ENCODE measurements around the gene LY86. TPM values are rescaled to one million over a fixed set of nuclear protein-coding genes. Genes with fewer than 3 reads are reported as not detected.

The LY86 gene
- total RNA-seq, 4 donors from 2014 or later, result 1.7 TPM; not detected in 3

DNA sequence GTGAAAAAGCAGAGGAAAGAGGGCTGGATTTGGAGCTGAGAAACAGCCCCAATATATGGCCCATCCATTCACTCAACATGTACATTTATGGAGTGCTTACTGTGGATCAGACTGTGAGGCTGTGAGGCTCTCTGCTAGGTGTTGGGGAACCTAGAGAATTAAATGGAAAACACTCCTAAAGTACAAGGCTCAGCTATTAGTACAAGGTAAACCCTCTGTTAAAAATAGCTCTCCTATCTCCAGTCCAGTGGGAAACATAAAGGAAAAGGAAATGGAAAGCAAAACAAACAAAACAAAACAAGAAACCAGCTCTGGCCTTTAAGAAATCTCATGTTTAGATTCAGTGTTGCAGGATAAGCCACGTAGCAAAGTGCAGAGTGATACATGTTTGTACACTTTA, 35.0 kb downstream of the LY86 start:
- WGBS, result 65% methylated on average over 1 of the region's 1 CpG
- Histone ChIP-seq H3K4me3 (no peak overlapping the region), H3K9me3 (no peaks in the 10 kb centered on the region), H3K27ac (no peak overlapping the region), H3K27me3 (no peaks in the 10 kb centered on the region), H3K4me1 (peaks cover 8% of the 10 kb centered on the region), H3K36me3 (no peaks in the 10 kb centered on the region)
- TF ChIP-seq EP300 (IDR thresholded peaks at IDR 0.05) (no peak), POLR2A (IDR thresholded peaks at IDR 0.05) (no peak), POLR2AphosphoS5 (IDR thresholded peaks at IDR 0.05) (no peak)
- TF ChIP-seq, protein P1, sequence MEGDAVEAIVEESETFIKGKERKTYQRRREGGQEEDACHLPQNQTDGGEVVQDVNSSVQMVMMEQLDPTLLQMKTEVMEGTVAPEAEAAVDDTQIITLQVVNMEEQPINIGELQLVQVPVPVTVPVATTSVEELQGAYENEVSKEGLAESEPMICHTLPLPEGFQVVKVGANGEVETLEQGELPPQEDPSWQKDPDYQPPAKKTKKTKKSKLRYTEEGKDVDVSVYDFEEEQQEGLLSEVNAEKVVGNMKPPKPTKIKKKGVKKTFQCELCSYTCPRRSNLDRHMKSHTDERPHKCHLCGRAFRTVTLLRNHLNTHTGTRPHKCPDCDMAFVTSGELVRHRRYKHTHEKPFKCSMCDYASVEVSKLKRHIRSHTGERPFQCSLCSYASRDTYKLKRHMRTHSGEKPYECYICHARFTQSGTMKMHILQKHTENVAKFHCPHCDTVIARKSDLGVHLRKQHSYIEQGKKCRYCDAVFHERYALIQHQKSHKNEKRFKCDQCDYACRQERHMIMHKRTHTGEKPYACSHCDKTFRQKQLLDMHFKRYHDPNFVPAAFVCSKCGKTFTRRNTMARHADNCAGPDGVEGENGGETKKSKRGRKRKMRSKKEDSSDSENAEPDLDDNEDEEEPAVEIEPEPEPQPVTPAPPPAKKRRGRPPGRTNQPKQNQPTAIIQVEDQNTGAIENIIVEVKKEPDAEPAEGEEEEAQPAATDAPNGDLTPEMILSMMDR (IDR thresholded peaks at IDR 0.05), result no peak
- DNase-seq (ENCODE audit: low spot score in 2 of 2), result no peak

DNA sequence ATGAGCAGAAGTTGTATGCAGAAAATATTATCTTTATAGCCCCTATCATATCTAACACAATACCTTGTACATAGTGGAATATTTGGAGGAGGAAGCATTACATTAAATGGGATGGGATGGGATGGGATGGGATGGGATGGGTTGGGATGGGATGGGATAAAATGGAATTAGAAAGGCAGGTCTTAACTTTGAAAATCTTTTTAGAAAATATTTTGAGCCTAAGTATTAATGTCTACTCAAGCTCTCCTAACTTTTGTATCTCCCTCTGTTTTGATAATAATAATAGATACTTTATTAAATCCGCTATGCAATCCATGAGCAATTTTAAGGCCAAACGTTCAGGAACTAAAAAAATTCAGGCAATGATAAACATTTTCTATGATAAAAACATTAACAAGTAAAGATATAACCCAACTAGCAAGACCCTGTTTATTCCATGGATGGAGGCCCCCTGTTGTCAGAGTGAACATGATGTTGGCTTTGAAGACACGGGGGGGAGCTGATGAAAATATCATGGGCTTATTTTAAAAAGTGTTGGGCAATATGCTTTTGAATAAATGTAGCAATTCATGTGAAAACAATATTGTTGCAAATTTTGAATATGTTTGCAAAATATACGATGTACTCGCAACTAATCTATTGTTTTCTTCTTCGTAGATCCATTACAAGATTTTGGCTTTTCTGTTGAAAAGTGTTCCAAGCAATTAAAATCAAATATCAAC, 35.9 kb downstream of the LY86 start:
- TF ChIP-seq, protein P1 (IDR thresholded peaks at IDR 0.05), result no peak
- TF ChIP-seq POLR2AphosphoS5 (IDR thresholded peaks at IDR 0.05) (no peak), EP300 (IDR thresholded peaks at IDR 0.05) (no peak), POLR2A (IDR thresholded peaks at IDR 0.05) (no peak)
- DNase-seq (ENCODE audit: low spot score in 2 of 2), result no peak
- Histone ChIP-seq H3K4me1 (peaks cover 8% of the 10 kb centered on the region), H3K27ac (no peak overlapping the region), H3K9me3 (no peaks in the 10 kb centered on the region), H3K27me3 (no peaks in the 10 kb centered on the region), H3K4me3 (no peak overlapping the region), H3K36me3 (no peaks in the 10 kb centered on the region)
- 82% methylated on average over 6 of the region's 6 CpGs for WGBS

DNA sequence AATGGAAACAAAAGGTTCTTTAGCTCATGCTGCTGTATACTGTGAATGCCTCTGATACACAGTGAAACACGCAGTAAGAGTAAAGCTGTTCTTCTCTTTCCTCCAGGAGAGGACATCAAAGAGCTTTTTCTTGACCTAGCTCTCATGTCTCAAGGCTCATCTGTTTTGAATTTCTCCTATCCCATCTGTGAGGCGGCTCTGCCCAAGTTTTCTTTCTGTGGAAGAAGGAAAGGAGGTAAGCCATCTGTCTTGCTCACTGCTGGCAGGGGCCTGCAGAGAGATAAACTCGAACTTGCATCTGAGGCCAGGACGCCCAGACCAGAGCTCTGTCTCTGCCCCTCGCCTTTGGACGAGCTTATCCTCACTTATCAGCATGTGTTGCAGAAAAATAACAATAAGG, 37.7 kb downstream of the LY86 start:
- WGBS, result 80% methylated on average over 6 of the region's 6 CpGs
- Histone ChIP-seq H3K4me3 (no peak overlapping the region), H3K9me3 (no peaks in the 10 kb centered on the region), H3K36me3 (no peaks in the 10 kb centered on the region), H3K27ac (no peak overlapping the region), H3K27me3 (no peaks in the 10 kb centered on the region), H3K4me1 (peaks cover 5% of the 10 kb centered on the region)
- no peak for TF ChIP-seq POLR2AphosphoS5 (IDR thresholded peaks at IDR 0.05)
- no peak for TF ChIP-seq EP300 (IDR thresholded peaks at IDR 0.05)
- TF ChIP-seq POLR2A (IDR thresholded peaks at IDR 0.05), result no peak
- TF ChIP-seq, protein P1 (IDR thresholded peaks at IDR 0.05), result no peak
- no peak for DNase-seq (ENCODE audit: low spot score in 2 of 2)

DNA sequence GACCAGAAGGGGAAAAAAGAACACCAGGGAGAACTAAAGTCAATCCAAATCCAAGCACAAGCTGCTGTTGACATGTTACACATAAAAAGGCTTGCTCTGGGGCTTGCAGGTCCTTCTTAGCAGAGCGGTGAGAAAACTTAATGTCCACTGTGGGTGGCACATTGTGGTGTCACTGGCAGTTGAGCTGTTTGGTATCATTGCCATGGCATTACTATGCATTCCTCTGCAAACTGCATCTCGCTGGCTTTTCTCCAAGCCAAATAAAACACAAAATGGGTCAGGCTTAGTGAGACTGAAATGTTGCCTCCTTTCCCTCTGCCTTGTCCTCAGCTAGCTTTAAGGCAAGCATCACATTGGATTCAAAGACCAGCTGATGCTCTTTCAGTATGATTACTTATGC, 40.9 kb downstream of the LY86 start:
- Histone ChIP-seq H3K4me3 (no peak overlapping the region), H3K27ac (no peak overlapping the region), H3K9me3 (no peaks in the 10 kb centered on the region), H3K4me1 (no peaks in the 10 kb centered on the region), H3K36me3 (no peaks in the 10 kb centered on the region), H3K27me3 (no peaks in the 10 kb centered on the region)
- DNase-seq (ENCODE audit: low spot score in 2 of 2), result no peak
- TF ChIP-seq, protein P1 (IDR thresholded peaks at IDR 0.05), result no peak
- TF ChIP-seq EP300 (IDR thresholded peaks at IDR 0.05), result no peak
- TF ChIP-seq POLR2A (IDR thresholded peaks at IDR 0.05), result no peak
- TF ChIP-seq POLR2AphosphoS5 (IDR thresholded peaks at IDR 0.05), result no peak
- WGBS, result 51% methylated on average over 2 of the region's 2 CpGs

DNA sequence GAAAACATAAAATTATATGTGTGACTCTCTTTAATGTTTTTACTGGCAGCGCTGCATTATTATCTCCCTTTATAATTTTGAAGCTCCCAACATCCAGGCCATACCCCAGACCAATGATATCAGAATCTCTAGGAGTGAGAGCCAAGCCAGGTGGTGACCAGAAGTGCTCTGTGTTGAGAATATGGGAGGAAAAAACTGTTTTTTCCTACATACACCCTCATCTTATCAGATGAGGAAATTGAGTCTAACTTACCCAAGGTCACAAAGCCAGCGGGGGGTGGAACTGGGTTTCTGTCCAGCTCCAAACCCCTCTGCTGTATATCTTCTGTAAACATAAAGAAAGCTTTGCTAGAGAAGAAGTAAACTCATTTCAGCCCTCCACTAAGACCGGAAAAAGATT, 42.5 kb downstream of the LY86 start:
- WGBS, result 95% methylated on average over 3 of the region's 3 CpGs
- TF ChIP-seq, protein P1 (IDR thresholded peaks at IDR 0.05), result no peak
- TF ChIP-seq EP300 (IDR thresholded peaks at IDR 0.05) (no peak), POLR2A (IDR thresholded peaks at IDR 0.05) (no peak), POLR2AphosphoS5 (IDR thresholded peaks at IDR 0.05) (no peak)

More for the DNA sequence above, 42.5 kb downstream of the LY86 start:
- H3K36me3 ChIP-seq, result no peaks in the 10 kb centered on the region
- no peak overlapping the region for H3K27ac ChIP-seq
- no peaks in the 10 kb centered on the region for H3K27me3 ChIP-seq
- H3K4me1 ChIP-seq, result no peaks in the 10 kb centered on the region
- DNase-seq (ENCODE audit: low spot score in 2 of 2), result no peak
- H3K4me3 ChIP-seq, result no peak overlapping the region
- H3K9me3 ChIP-seq, result no peaks in the 10 kb centered on the region
